Glomerular visceral epithelial cell (primary cell): ENCODE results near the gene CLHC1.

Experiments
- DNase-seq: peaks from one replicate; pipeline ENCODE4 v3.0.0-alpha.2; 2016; ENCODE audit errors: extremely low spot score

The CLHC1 gene

DNA sequence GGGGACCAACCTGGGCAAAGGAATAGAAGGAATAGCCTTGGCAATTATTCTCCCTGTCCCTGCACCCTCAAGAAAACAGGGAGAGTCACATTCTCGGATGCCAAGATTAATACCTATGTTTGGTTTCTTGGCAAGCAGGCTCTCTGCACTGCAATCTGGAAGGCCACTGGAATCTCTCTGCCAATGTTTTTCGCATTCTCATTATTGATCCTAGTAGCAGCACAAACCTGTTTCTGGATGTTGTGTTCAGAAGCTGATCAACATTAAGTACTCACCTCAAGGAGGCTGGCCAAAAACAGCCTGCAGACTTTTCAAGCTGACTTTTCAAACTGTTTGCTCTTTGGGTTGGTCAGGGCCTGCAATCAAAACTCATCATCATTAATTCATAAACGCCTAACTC, 62.2 kb downstream of the CLHC1 start:
- DNase-seq, result no peak

DNA sequence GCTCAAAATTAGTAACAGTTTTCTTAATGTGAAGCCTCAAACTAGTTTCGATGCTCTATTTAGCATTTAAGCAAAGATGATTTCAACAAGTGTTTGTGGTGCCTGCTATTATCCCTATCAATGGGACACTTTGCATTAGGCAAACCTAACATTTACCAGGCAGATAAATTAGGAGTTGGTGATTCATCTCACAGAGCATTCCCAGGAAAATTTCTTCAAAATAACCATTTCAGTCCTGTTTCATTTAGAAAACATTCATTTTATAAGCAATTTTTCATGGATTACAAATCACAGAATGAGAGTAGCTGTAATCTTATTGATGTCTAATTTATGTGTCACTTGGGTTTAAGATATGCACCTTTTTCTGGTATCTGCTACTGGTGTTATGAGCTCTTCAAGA, 62.7 kb downstream of the CLHC1 start:
- no peak for DNase-seq

GRCh38 chr2:55168221-55169154, 63.6 kb downstream of the CLHC1 start:
- DNase-seq, result peak; percentile 64

DNA sequence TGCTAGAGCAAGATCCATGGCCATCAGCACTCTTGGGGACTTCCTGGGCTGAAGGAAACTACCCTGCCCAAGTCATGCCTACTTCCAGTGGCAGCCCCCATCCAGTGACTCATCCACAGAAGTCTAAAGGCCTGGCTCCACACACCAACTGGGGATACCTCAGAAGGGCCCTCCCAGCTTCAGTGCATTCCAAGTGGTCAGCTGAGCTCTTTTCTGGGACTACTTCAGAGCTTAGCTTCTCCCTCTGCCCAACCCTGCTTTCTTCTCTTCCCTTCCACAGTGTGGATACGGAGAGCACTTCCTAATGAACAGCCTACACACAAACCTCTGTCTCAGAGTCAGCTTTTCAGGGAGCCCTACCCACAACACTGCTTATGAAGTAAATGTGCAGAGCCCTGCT, 66.5 kb downstream of the CLHC1 start:
- DNase-seq, result peak; percentile 67

DNA sequence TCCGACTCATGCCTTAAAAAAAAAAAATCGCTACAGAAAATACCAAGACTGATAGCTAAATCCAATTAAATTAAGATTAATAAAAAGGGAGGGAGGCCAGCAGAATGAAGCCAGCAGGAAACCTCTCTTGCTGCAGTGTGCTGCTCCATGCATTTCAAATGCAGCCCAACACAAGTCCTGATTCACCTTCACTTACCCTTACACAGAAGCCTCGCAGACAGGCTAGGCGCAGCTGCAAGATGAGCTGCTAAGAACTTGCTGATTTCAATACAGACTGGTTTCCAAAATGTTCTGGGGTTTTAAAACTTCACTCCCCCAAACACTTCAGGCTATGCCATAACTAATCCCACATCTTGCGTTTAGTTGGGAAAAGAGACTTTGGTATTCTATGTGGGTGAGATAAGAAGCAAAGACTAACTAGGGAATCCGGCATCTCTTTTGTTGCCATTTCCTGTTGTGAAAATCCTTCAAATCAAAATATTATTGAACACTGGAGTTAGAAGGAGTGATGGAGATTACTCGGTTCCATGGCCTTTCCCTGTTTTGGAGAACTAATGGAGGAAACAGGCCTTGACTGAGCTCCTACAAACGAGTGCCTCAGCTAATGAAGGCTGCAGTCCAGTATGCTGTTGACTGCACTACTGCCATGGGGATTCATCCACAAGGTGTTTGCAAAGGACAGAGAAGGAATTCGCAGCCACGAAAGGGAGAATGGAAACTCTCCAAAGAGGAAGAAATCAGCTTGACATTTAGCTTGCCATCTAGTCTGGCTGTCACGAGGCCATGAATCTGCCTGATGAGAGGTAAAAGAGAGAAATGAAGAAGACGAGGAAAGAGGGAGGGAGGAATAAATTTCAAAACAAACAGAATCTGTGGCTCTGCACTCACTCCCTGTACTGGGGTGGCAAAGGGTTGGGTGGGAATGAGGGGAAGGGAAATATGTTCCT, 67.3 kb downstream of the CLHC1 start:
- no peak for DNase-seq

DNA sequence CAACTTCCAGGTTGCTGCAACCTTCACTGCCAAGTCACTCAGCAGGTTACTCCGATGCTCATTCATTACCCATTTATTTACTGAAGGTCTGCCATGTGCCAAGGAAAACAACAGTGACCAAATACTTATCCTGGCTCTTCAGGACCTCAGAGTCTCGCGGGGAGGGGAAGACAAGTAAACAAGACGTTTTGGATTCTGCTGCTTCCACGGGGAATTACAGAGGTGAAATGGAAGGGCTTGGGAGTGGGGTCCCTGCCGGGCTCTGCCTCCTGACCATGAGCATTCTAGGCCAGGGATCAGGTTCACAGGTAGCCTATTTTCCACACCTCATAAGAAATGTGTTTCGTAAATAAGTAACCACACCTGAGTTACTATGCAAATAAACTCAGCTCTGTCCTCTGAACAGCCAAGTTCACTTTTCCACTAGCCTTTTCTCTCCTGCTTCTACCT, 68.1 kb downstream of the CLHC1 start:
- DNase-seq, result no peak

DNA sequence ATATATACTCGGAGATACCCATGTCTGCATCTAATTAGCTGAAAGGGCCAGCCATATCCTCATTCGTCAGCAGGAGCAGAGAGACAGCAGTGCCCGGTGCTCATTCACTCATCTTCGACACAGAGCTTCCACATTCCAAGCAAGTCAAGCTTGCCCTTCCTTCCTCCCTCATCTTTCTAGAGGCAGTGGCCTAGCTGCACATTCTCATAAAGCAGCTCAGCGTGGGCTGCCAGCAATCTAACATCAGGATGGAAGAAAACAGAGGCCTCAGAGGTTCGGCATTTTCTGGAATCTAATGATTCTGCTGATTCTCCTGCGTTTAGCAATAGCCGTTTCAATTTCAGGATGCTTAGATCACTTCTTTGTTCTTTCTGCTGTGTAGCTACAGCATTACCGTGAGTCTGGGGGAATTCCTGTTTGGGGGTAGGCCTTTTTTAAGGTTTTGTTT, 68.8 kb downstream of the CLHC1 start:
- DNase-seq, result peak; percentile 16

DNA sequence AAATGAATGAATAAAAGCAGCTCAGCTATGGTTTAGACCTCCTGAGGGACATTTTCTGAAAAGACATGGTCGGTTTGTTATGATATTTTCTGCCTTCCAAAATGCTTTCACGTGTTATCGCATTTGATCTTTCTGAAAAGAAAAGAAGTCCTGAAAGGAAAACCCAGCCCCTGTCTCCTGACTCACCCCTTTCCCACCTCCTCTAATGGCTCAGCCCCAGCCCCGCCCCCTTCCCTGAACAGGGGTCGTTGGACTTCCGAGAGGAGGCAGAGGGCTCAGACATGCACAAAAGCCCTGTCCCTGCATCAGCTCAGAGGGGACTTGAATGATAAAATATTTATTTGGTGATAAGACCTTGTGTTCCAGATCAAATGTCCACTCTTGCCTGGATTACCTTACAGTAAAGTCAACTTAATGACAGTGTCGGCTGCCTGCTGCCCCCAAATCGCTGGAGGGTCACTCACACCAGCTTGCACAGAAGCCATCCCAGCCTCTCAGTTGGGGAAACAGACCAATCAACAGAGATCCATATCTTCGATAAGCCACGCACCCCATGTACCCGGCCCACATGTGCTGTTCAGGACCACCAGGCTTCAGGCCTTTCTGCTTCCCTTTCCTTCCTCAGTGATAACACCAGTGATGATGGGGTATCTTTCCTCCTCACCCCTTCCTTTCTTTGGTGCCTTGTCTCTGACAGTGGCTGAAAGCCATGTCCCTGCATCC, 69.6 kb downstream of the CLHC1 start:
- no peak for DNase-seq

DNA sequence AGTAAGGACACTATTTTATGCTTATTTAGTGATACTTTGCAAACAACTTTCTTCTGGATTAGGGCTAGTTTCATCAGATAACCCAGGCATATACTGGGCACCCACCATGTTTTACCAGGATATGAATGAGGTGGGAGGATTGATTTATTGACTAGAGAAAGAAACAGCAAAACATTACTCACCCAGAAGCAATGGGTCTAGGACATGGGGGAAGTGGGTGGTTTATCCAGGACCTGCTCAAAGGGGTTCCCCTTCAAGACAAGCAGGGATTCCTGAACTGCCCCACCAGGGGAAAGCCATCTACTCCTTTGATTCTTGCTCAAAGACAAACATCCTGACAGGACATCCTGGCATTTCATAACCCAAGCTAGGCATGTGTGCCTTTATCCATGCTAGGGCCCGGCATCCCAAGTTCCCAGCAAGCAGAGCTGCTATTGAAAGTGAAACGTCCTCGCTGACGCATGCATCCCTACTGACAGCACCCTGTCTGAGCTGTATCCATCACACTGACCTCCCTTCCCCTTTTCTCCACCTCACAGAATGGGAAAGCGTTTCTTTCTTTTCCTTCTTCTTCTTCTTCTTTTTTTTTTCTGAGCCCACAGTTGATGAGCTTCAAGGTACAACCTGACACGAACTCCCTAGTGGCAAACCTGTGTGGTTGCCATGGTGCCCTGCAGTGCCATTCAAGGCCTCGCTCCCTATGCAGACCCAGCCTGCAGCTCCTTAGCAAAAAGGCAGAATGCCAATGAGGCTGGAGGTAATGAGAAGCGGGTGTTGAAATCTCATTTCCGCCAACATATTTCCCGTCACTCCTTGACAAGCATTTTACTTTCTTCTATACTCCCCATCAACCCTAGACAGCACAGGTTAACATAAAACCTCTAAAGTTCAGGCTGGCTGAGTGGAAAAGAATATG, 70.5 kb downstream of the CLHC1 start:
- DNase-seq, result no peak

DNA sequence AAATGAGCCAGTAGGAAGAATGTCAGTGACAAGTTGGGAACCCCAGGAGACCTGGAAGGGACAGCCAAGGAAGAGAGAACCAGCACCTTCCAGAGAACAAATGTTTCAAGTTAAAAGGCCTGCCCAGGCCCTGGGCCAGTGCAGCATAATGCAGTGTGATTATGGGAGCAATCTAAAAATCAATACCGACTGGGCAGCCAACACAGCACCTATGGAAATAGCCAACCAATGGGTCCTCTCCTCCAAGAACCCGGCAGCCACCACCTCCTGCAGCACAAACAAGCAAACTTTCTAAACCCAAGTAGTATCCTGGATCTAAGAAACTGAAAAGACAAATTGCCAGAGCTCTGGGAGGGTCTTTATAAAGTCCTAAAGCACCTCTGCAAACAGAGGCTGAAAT, 71.7 kb downstream of the CLHC1 start:
- no peak for DNase-seq

GRCh38 chr2:55159752-55160151, 72.3 kb downstream of the CLHC1 start:
- no peak for DNase-seq

DNA sequence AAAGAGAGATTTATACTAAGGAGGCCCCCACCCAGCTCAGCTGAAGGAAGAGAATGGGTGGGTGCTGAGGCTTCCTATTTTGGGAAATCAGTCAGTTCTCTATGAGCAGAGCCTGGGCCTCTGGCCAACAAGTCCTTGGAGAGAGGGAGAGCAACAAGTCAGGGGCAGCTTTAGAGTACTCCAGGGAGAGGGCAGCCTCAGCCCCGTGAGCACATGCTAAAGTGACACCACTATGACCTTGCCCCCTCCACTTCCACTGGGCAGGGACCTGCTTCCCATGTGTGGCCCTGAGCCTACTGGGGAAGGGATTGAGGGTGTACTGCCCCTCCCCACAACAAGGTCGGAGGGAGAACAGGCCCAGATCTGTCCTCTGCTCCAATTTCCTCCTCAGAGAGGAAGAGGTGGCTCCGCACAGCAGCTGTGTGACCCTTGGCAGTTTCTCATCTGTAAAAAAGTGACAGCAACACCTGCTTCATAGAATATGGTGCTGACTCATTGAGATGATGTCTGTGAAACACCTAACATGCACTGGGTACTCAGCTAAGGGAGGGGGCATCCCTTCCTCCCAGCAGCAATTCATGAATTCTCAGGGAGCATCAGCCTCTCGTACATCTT, 72.9 kb downstream of the CLHC1 start:
- no peak for DNase-seq

GRCh38 chr2:55158111-55158814, 73.8 kb downstream of the CLHC1 start:
- no peak for DNase-seq

DNA sequence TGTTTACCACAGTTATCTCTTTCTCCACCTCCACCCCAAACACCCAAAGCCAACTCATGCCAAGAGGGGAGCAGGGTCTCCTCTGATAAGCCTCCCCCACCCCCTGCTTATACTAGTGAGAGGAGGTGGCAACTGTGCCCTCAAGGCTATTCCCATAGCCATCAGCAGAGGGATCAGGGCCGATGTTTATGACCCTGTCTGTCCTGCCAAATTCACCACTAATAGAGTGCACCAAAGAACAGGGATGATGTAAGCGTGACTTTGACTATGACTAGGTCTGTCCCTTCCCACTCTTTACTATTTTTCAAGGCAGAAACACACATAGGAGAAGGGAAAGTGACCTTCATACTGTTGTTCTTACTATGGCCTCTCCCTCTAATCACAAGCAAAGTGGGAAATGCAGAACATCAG, 74.6 kb downstream of the CLHC1 start:
- no peak for DNase-seq

GRCh38 chr2:55156984-55157383, 75.1 kb downstream of the CLHC1 start:
- DNase-seq, result no peak

GRCh38 chr2:55156326-55156725, 75.8 kb downstream of the CLHC1 start:
- DNase-seq, result no peak

GRCh38 chr2:55155764-55156281, 76.3 kb downstream of the CLHC1 start:
- no peak for DNase-seq

GRCh38 chr2:55155206-55155605, 76.9 kb downstream of the CLHC1 start:
- DNase-seq, result no peak

DNA sequence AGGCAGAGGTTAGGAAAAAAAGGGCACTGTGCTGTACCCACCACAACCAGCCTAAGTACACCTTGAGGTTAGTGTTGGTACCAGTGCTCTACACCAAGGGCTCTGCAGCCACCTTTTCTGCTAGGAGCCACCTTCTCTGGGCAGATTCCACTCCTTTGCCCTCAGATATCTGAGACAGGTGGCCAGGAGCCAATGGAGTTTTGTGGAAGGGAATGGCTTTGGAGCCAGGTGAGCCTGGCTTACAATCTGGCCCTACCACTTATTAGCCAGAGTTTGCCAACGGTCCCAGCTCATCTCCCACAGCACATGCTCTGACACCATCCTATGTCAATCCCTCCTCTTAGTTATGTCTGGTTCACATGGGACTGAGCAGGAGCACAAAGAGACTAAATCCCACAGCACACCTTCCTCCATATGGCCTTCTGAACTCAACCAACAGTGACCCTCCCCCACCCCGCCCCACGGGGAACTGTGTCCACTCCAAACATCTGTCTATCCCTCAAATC, 77.5 kb downstream of the CLHC1 start:
- no peak for DNase-seq
